MM.1S (cell line): ENCODE measurements around the gene IGFBP2.

Experiments
- DNase-seq: peaks from one replicate; pipeline ENCODE4 v3.0.0-alpha.2; 2015
- H2AFZ ChIP-seq: fragments of 300-600 bp; sonication (generic); 2 replicates; pipeline ENCODE4 v1.6.0; 2016; ENCODE audit warnings: antibody characterized with exemption, low read length
- H3F3A ChIP-seq: fragments of 300-600 bp; sonication (generic); 2 replicates; pipeline ENCODE4 v1.6.1; 2016; ENCODE audit warnings: mild to moderate bottlenecking, antibody characterized with exemption, low read length, moderate library complexity, mixed read lengths; ENCODE audit not compliant: insufficient read depth
- H3K27ac ChIP-seq: fragments of 300-600 bp; sonication (generic); 2 replicates; pipeline ENCODE4 v1.5.1; 2016; ENCODE audit warnings: mild to moderate bottlenecking, low read length
- H3K27me3 ChIP-seq: fragments of 300-600 bp; sonication (generic); replicated peaks from 2 replicates; pipeline ENCODE4 v1.6.0; 2016; ENCODE audit warnings: low read length; ENCODE audit not compliant: insufficient read depth
- H3K36me3 ChIP-seq: fragments of 300-600 bp; sonication (generic); replicated peaks from 2 replicates; pipeline ENCODE4 v1.6.1; 2016; ENCODE audit warnings: mild to moderate bottlenecking, low read length, mixed read lengths; ENCODE audit not compliant: insufficient read depth
- H3K4me1 ChIP-seq: fragments of 300-600 bp; sonication (generic); 2 replicates; pipeline ENCODE4 v1.6.1; 2016; ENCODE audit warnings: low read length, mixed read lengths
- H3K4me2 ChIP-seq: fragments of 300-600 bp; sonication (generic); 2 replicates; pipeline ENCODE4 v1.6.0; 2016; ENCODE audit warnings: low read depth, low read length
- H3K4me3 ChIP-seq: fragments of 300-600 bp; sonication (generic); 2 replicates; pipeline ENCODE4 v1.5.1; 2016; ENCODE audit warnings: low read length, mixed read lengths
- H3K79me2 ChIP-seq: fragments of 300-600 bp; sonication (generic); 2 replicates; pipeline ENCODE4 v1.6.1; 2016; ENCODE audit warnings: mixed run types, low read length, mixed read lengths
- H3K9ac ChIP-seq: fragments of 300-600 bp; sonication (generic); 2 replicates; pipeline ENCODE4 v1.6.1; 2016; ENCODE audit warnings: low read length, mixed read lengths
- H3K9me2 ChIP-seq: fragments of 300-600 bp; sonication (generic); replicated peaks from 2 replicates; pipeline ENCODE4 v1.6.1; 2016; ENCODE audit warnings: mild to moderate bottlenecking, low read length, mixed read lengths; ENCODE audit not compliant: insufficient read depth
- H3K9me3 ChIP-seq: fragments of 300-600 bp; sonication (generic); replicated peaks from 2 replicates; pipeline ENCODE4 v1.6.1; 2016; ENCODE audit warnings: mild to moderate bottlenecking, low read length, mixed read lengths; ENCODE audit not compliant: insufficient read depth
- H4K20me1 ChIP-seq: fragments of 300-600 bp; sonication (generic); 2 replicates; pipeline ENCODE4 v1.6.1; 2016; ENCODE audit warnings: mild to moderate bottlenecking, low read length, moderate library complexity, mixed read lengths; ENCODE audit not compliant: insufficient read depth
- CTCF ChIP-seq: fragments of 300-600 bp; sonication (generic); IDR thresholded peaks from 2 replicates; pipeline ENCODE4 v1.5.1; 2016; ENCODE audit warnings: antibody characterized with exemption, low read length, mixed read lengths
- EZH2 ChIP-seq: fragments of 300-600 bp; sonication (generic); optimal IDR thresholded peaks from 2 replicates; pipeline ENCODE3; 2017; ENCODE audit warnings: low read depth, mild to moderate bottlenecking, antibody characterized with exemption, low read length, mixed read lengths
- EZH2phosphoT487 ChIP-seq: fragments of 300-600 bp; sonication (generic); IDR thresholded peaks from 2 replicates; pipeline ENCODE4 v1.6.1; 2018; ENCODE audit warnings: antibody characterized with exemption, low read length

The IGFBP2 gene

GRCh38 chr2:216671081-216671411, 37.8 kb downstream of the IGFBP2 start:
- H3K4me2 ChIP-seq: no peak overlapping the region
- DNase-seq: no peak
- no peak overlapping the region for H3K4me3 ChIP-seq
- H4K20me1 ChIP-seq: no peaks in the 10 kb centered on the region
- H3K9ac ChIP-seq: no peak overlapping the region
- no peaks in the 10 kb centered on the region for H3K9me2 ChIP-seq
- H3K27ac ChIP-seq: no peak overlapping the region
- no peaks in the 10 kb centered on the region for H3K9me3 ChIP-seq
- H2AFZ ChIP-seq: no peak overlapping the region
- no peaks in the 10 kb centered on the region for H3K36me3 ChIP-seq
- no peaks in the 10 kb centered on the region for H3K79me2 ChIP-seq
- TF ChIP-seq EZH2 (no peak), EZH2phosphoT487 (no peak), CTCF (no peak)
- no peaks in the 10 kb centered on the region for H3F3A ChIP-seq
- no peaks in the 10 kb centered on the region for H3K4me1 ChIP-seq
- peaks cover 1% of the 10 kb centered on the region; the same call in 1 of the 2 replicates for H3K27me3 ChIP-seq

DNA sequence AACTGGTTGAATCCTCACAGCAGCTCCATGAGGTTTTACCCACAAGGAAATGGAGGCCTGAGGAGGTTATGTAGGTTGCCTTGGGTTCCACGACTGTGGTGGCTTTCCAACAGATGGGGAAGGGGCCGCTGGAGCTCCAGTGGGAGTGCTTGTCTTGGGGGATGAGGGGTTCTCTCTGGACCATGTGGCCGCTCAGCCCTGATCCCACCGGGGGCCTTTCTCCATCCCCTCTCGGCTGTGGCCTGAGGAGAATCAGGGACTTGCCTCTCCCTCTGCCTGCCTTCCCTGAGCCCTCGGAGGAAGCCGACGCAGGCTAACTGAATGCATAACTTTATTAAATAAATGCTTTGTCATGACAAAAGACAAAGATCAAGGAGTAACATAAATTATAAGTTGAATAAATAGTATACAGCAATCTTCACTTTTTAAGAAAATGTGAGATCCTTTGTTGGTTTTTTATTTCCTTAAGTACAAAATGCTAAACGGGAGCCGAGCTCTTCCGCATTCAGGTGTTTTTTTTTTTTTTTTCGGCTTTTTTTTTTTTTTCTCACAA, 38.6 kb downstream of the IGFBP2 start:
- no peak overlapping the region for H3K9ac ChIP-seq
- no peak overlapping the region for H2AFZ ChIP-seq
- H3K4me1 ChIP-seq: no peaks in the 10 kb centered on the region
- no peak overlapping the region for H3K4me2 ChIP-seq
- H3K36me3 ChIP-seq: no peaks in the 10 kb centered on the region
- no peaks in the 10 kb centered on the region for H3K9me3 ChIP-seq
- TF ChIP-seq CTCF (no peak), EZH2 (no peak), EZH2phosphoT487 (no peak)
- no peaks in the 10 kb centered on the region for H3K9me2 ChIP-seq
- H3K4me3 ChIP-seq: no peak overlapping the region
- H3K27ac ChIP-seq: no peak overlapping the region
- no peaks in the 10 kb centered on the region for H3F3A ChIP-seq
- H3K79me2 ChIP-seq: no peaks in the 10 kb centered on the region
- no peaks in the 10 kb centered on the region for H4K20me1 ChIP-seq
- no peak for DNase-seq
- peaks cover 5% of the 10 kb centered on the region; the same call in 1 of the 2 replicates for H3K27me3 ChIP-seq

GRCh38 chr2:216672466-216672865, 39.2 kb downstream of the IGFBP2 start:
- no peaks in the 10 kb centered on the region for H3K9me2 ChIP-seq
- no peaks in the 10 kb centered on the region for H3K9me3 ChIP-seq
- no peak overlapping the region for H3K4me3 ChIP-seq
- DNase-seq: no peak
- no peaks in the 10 kb centered on the region for H3K79me2 ChIP-seq
- peaks cover 5% of the 10 kb centered on the region; the same call in 1 of the 2 replicates for H3K27me3 ChIP-seq
- H2AFZ ChIP-seq: no peak overlapping the region
- H4K20me1 ChIP-seq: no peaks in the 10 kb centered on the region
- H3K4me1 ChIP-seq: no peaks in the 10 kb centered on the region
- H3F3A ChIP-seq: no peaks in the 10 kb centered on the region
- H3K27ac ChIP-seq: no peak overlapping the region
- TF ChIP-seq EZH2 (no peak), CTCF (no peak), EZH2phosphoT487 (no peak)
- no peaks in the 10 kb centered on the region for H3K36me3 ChIP-seq
- no peak overlapping the region for H3K4me2 ChIP-seq
- H3K9ac ChIP-seq: no peak overlapping the region
